HEK293 (cell line): Measurements from ENCODE around the gene CHKA.

Source experiments
- CTCF ChIA-PET: fragments of 350-600 bp; formaldehyde crosslinking; extraction: SDS; loops from one replicate; lab custom pipeline; 2021; ENCODE audit warnings: antibody characterized with exemption; lab: Yijun Ruan, JAX
- POLR2A ChIA-PET: fragments of 300-600 bp; formaldehyde crosslinking; extraction: SDS; loops from one replicate; lab custom pipeline; 2020; ENCODE audit warnings: antibody characterized with exemption, inconsistent platforms; lab: Yijun Ruan, JAX
- H3K27ac ChIP-seq: fragments of 200-500 bp; sonication (Bioruptor generic); 2 replicates; pipeline ENCODE4 v1.5.1; 2014; ENCODE audit warnings: low read depth, low read length, control low read depth, inconsistent platforms; ENCODE audit errors: extremely low read depth
- H3K36me3 ChIP-seq, 2 experiments: fragments of 200-500 bp in 1 of 2; sonication (Bioruptor generic) in 1 of 2; 1 replicate in 1 of 2; 2 replicates in 1 of 2; pipeline ENCODE4 v1.5.1; 2014 to 2017; ENCODE audit warnings: inconsistent platforms in 2 of 2, low read length in 2 of 2; ENCODE audit not compliant: control insufficient read depth in 2 of 2, insufficient read depth in 1 of 2
- H3K4me1 ChIP-seq: fragments of 200-500 bp; sonication (Bioruptor generic); 2 replicates; pipeline ENCODE4 v1.5.1; 2014; ENCODE audit warnings: mild to moderate bottlenecking, low read length, inconsistent platforms; ENCODE audit not compliant: control insufficient read depth, insufficient read depth
- H3K4me3 ChIP-seq: 2 replicates; pipeline ENCODE4 v1.5.1; 2011; ENCODE audit warnings: low read depth, mild to moderate bottlenecking, control low read depth, low read length, moderate library complexity
- H3K9me3 ChIP-seq: fragments of 200-500 bp; sonication (Bioruptor generic); 2 replicates; pipeline ENCODE4 v1.5.1; 2014; ENCODE audit warnings: low read depth, low read length, inconsistent platforms; ENCODE audit not compliant: control insufficient read depth, insufficient read depth
- FEZF1 ChIP-seq: fragments of 450-650 bp; formaldehyde crosslinking; IDR thresholded peaks from 2 replicates; pipeline ENCODE4 v1.5.1; 2016; ENCODE audit warnings: missing biosample characterization, missing genetic modification characterization
- GLIS2 ChIP-seq: fragments of 450-650 bp; formaldehyde crosslinking; IDR thresholded peaks from 2 replicates; pipeline ENCODE4 v1.5.1; 2016; ENCODE audit warnings: missing biosample characterization, missing genetic modification characterization
- KLF9 ChIP-seq: fragments of 450-650 bp; formaldehyde crosslinking; IDR thresholded peaks from 2 replicates; pipeline ENCODE4 v1.5.1; 2016; ENCODE audit warnings: missing biosample characterization, missing genetic modification characterization, low read depth
- OVOL3 ChIP-seq: fragments of 450-650 bp; formaldehyde crosslinking; IDR thresholded peaks from 2 replicates; pipeline ENCODE4 v1.5.1; 2016; ENCODE audit warnings: missing biosample characterization, missing genetic modification characterization
- RBAK ChIP-seq: fragments of 450-650 bp; formaldehyde crosslinking; IDR thresholded peaks from 2 replicates; pipeline ENCODE4 v1.5.1; 2016; ENCODE audit warnings: missing biosample characterization, missing genetic modification characterization
- SP2 ChIP-seq: fragments of 450-650 bp; formaldehyde crosslinking; IDR thresholded peaks from 2 replicates; pipeline ENCODE4 v1.5.1; 2016; ENCODE audit warnings: missing biosample characterization, missing genetic modification characterization
- SP3 ChIP-seq: fragments of 450-650 bp; formaldehyde crosslinking; IDR thresholded peaks from 2 replicates; pipeline ENCODE4 v1.5.1; 2016; ENCODE audit warnings: missing biosample characterization, missing genetic modification characterization
- ZBTB20 ChIP-seq: fragments of 450-650 bp; formaldehyde crosslinking; IDR thresholded peaks from 2 replicates; pipeline ENCODE4 v1.5.1; 2016; ENCODE audit warnings: missing biosample characterization, missing genetic modification characterization
- ZBTB7A ChIP-seq: fragments of 450-650 bp; formaldehyde crosslinking; IDR thresholded peaks from 2 replicates; pipeline ENCODE4 v1.5.1; 2016; ENCODE audit warnings: low read depth, missing biosample characterization, missing genetic modification characterization
- ZFP41 ChIP-seq: fragments of 450-650 bp; formaldehyde crosslinking; IDR thresholded peaks from 2 replicates; pipeline ENCODE4 v1.5.1; 2016; ENCODE audit warnings: missing biosample characterization, missing genetic modification characterization, borderline replicate concordance
- ZIC2 ChIP-seq: fragments of 450-650 bp; formaldehyde crosslinking; IDR thresholded peaks from 2 replicates; pipeline ENCODE4 v1.5.1; 2016; ENCODE audit warnings: missing biosample characterization, missing genetic modification characterization
- ZNF214 ChIP-seq: fragments of 450-650 bp; formaldehyde crosslinking; IDR thresholded peaks from 2 replicates; pipeline ENCODE4 v1.5.1; 2017; ENCODE audit warnings: missing biosample characterization, mild to moderate bottlenecking, missing genetic modification characterization, borderline replicate concordance
- ZNF274 ChIP-seq, 2 experiments: fragments of 200-500 bp in 1 of 2; fragments of 450-650 bp in 1 of 2; sonication (Bioruptor generic) in 1 of 2; formaldehyde crosslinking in 1 of 2; IDR thresholded peaks; 2 replicates each; pipeline versions ENCODE4 v1.5.1 to v1.6.1; 2014 to 2016; ENCODE audit warnings: borderline replicate concordance in 1 of 2, inconsistent platforms in 1 of 2, low read length in 1 of 2, missing biosample characterization in 1 of 2, missing genetic modification characterization in 1 of 2
- ZNF335 ChIP-seq: fragments of 450-650 bp; formaldehyde crosslinking; conservative IDR thresholded peaks from 2 replicates; pipeline ENCODE4 v1.5.1; 2016; ENCODE audit warnings: missing biosample characterization, missing genetic modification characterization
- ZNF366 ChIP-seq: fragments of 450-650 bp; formaldehyde crosslinking; conservative IDR thresholded peaks from 2 replicates; pipeline ENCODE4 v1.5.1; 2016; ENCODE audit warnings: missing biosample characterization, missing genetic modification characterization
- ZNF571 ChIP-seq: fragments of 450-650 bp; formaldehyde crosslinking; IDR thresholded peaks from 2 replicates; pipeline ENCODE4 v1.5.0; 2017; ENCODE audit warnings: missing biosample characterization, missing genetic modification characterization
- ZNF830 ChIP-seq: fragments of 450-650 bp; IDR thresholded peaks from 2 replicates; pipeline ENCODE4 v1.5.0; 2018; ENCODE audit warnings: missing biosample characterization, missing genetic modification characterization, low read depth, mild to moderate bottlenecking, moderate library complexity
- ZSCAN16 ChIP-seq: fragments of 450-650 bp; formaldehyde crosslinking; IDR thresholded peaks from 2 replicates; pipeline ENCODE4 v1.5.1; 2016; ENCODE audit warnings: missing biosample characterization, missing genetic modification characterization
- TF ChIP-seq, protein P1 (sequence below): fragments of 450-650 bp; formaldehyde crosslinking; IDR thresholded peaks from 2 replicates; pipeline ENCODE4 v1.5.1; 2016; ENCODE audit warnings: missing biosample characterization, missing genetic modification characterization, low read depth
- TF ChIP-seq, protein P2 (sequence below): fragments of 450-650 bp; formaldehyde crosslinking; IDR thresholded peaks from 2 replicates; pipeline ENCODE4 v1.5.1; 2016; ENCODE audit warnings: missing biosample characterization, missing genetic modification characterization, borderline replicate concordance
- TF ChIP-seq, protein P3 (sequence below): fragments of 450-650 bp; formaldehyde crosslinking; IDR thresholded peaks from 2 replicates; pipeline ENCODE4 v1.5.1; 2016; ENCODE audit warnings: missing biosample characterization, missing genetic modification characterization, borderline replicate concordance
- TF ChIP-seq, protein P4 (sequence below): fragments of 450-650 bp; formaldehyde crosslinking; IDR thresholded peaks from 2 replicates; pipeline ENCODE4 v1.5.1; 2016; ENCODE audit warnings: missing biosample characterization, missing genetic modification characterization

The CHKA gene

DNA sequence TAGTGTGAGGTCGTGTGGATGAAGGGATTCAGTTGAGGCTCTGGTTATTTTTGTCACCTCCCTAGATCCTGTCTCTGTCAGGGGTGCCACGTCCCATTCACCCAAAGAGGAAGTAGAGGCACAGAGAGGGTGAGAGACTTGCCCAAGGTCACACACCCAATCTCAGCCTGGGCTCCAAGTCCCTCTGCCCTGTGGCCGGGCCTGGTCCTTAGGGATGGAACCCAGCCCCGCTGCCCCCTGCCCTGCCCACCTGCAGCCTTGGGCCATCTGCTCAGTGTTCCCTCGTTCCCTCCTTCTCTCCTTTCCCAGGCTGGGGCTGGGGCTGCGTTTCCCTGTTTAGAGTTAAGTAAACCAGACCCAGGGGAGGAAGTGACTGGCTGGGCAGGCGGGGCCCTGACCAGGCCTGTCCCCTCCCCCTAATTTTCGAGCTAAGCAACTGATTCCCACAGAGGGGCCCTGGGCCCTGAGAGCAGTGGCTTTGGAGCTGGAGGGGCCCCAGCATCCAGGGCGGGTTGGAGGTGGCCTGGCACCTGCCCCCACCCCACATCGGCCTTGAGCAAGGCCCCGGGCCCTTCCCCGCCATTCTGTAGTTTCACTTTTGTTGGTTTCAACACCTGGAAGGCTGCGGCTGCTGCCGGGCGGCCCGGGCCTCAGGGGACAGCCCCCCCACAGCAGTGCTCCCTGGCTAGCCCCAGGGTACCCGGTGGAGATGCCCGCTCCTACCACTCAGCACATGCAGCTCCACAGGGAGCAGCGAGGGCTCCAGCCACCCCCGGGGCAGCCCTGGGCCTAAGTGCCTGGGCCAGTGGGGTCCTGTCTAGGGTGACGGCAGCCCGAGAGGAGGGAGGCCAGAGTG is 80.9 kb downstream of the CHKA start:
- Histone ChIP-seq H3K4me3 (no peak overlapping the region), H3K4me1 (no peaks in the 10 kb centered on the region), H3K27ac (no peak overlapping the region), H3K9me3 (no peaks in the 10 kb centered on the region), H3K36me3 (peaks cover 0 to 21% of the 10 kb centered on the region in 2 experiments; a peak in 2 of 3 replicates)
- POLR2A ChIA-PET = interaction anchor here (0.7 to 1.2 kb wide), 2 partner anchors 8 to 15 kb away, joined by 4 to 6 read pairs; no protein-coding TSS in a partner anchor
- CTCF ChIA-PET = interaction anchor here (0.6 to 1.1 kb wide), 3 partner anchors 169 to 258 kb away, joined by 3 to 4 read pairs (median 3); no protein-coding TSS in a partner anchor
- TF ChIP-seq ZNF274 (IDR thresholded peaks at IDR 0.05; ENCODE audit: low read length) (no peak), ZNF274 (tag by site-specific recombination; IDR thresholded peaks at IDR 0.05; ENCODE audit: borderline replicate concordance) (no peak), ZNF366 (tag by site-specific recombination) (0 out of 2 replicates have a peak, but pooled peaks have one; percentile 19), ZBTB20 (tag by site-specific recombination) (peak; percentile 33; the same call in 1 of the 2 replicates), ZNF571 (no peak), ZNF335 (peak; percentile 48), SP2 (tag by site-specific recombination) (peak; percentile 33; the same call in 1 of the 2 replicates), GLIS2 (tag by site-specific recombination) (peak; percentile 42), ZSCAN16 (no peak), RBAK (tag by site-specific recombination) (no peak), FEZF1 (tag by site-specific recombination) (no peak), ZIC2 (tag by site-specific recombination) (peak; percentile 77)

DNA sequence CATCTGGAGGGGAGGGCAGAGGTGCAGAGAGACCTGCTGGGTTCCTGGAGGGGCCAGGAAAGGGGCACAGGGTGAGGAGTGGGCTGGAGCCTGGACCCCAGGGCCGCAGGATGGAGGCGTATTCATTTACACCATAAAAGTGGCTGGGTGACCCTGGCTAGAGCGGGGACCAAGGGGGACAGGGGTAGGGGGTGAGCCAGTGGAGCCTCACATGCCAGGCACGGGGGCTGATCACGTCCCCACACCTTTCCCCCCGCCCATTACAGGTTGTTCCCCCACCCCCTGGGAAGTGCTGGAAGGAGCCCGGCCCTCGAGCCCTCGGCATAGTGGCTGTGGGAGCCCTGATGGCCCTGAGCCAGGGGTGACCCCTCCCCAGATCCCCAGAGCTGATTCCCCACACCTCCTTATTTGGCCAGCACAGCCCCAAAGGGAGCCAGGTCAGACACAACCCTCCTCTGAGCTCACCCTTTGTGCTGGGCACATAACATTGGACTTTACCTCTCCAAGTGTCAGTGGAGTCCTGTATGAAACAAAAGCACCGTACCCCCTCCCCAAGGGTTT is 81.6 kb downstream of the CHKA start:
- POLR2A ChIA-PET = interaction anchor here (0.7 to 1.2 kb wide), 3 partner anchors 8 to 30 kb away, joined by 3 to 6 read pairs (median 4); no protein-coding TSS in a partner anchor
- H3K36me3 ChIP-seq = peaks cover 0 to 16% of the 10 kb centered on the region in 2 experiments; a peak in 2 of 3 replicates
- H3K27ac ChIP-seq = no peak overlapping the region
- no peaks in the 10 kb centered on the region for H3K9me3 ChIP-seq
- H3K4me1 ChIP-seq = no peaks in the 10 kb centered on the region
- CTCF ChIA-PET = interaction anchor here (0.6 kb wide), 2 partner anchors 74 to 259 kb away, joined by 3 to 4 read pairs; no protein-coding TSS in a partner anchor
- no peak overlapping the region for H3K4me3 ChIP-seq
- TF ChIP-seq, protein P1, sequence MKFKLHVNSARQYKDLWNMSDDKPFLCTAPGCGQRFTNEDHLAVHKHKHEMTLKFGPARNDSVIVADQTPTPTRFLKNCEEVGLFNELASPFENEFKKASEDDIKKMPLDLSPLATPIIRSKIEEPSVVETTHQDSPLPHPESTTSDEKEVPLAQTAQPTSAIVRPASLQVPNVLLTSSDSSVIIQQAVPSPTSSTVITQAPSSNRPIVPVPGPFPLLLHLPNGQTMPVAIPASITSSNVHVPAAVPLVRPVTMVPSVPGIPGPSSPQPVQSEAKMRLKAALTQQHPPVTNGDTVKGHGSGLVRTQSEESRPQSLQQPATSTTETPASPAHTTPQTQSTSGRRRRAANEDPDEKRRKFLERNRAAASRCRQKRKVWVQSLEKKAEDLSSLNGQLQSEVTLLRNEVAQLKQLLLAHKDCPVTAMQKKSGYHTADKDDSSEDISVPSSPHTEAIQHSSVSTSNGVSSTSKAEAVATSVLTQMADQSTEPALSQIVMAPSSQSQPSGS = no peak
- TF ChIP-seq KLF9 (tag by site-specific recombination) (no peak), ZNF830 (tag by site-specific recombination) (no peak), SP3 (tag by site-specific recombination) (no peak), ZFP41 (tag by site-specific recombination) (no peak), ZBTB7A (tag by site-specific recombination) (no peak), ZNF214 (tag by site-specific recombination) (no peak), OVOL3 (tag by site-specific recombination) (no peak)
- TF ChIP-seq, protein P2, sequence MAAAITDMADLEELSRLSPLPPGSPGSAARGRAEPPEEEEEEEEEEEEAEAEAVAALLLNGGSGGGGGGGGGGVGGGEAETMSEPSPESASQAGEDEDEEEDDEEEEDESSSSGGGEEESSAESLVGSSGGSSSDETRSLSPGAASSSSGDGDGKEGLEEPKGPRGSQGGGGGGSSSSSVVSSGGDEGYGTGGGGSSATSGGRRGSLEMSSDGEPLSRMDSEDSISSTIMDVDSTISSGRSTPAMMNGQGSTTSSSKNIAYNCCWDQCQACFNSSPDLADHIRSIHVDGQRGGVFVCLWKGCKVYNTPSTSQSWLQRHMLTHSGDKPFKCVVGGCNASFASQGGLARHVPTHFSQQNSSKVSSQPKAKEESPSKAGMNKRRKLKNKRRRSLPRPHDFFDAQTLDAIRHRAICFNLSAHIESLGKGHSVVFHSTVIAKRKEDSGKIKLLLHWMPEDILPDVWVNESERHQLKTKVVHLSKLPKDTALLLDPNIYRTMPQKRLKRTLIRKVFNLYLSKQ (tag by site-specific recombination) = no peak
- TF ChIP-seq, protein P3, sequence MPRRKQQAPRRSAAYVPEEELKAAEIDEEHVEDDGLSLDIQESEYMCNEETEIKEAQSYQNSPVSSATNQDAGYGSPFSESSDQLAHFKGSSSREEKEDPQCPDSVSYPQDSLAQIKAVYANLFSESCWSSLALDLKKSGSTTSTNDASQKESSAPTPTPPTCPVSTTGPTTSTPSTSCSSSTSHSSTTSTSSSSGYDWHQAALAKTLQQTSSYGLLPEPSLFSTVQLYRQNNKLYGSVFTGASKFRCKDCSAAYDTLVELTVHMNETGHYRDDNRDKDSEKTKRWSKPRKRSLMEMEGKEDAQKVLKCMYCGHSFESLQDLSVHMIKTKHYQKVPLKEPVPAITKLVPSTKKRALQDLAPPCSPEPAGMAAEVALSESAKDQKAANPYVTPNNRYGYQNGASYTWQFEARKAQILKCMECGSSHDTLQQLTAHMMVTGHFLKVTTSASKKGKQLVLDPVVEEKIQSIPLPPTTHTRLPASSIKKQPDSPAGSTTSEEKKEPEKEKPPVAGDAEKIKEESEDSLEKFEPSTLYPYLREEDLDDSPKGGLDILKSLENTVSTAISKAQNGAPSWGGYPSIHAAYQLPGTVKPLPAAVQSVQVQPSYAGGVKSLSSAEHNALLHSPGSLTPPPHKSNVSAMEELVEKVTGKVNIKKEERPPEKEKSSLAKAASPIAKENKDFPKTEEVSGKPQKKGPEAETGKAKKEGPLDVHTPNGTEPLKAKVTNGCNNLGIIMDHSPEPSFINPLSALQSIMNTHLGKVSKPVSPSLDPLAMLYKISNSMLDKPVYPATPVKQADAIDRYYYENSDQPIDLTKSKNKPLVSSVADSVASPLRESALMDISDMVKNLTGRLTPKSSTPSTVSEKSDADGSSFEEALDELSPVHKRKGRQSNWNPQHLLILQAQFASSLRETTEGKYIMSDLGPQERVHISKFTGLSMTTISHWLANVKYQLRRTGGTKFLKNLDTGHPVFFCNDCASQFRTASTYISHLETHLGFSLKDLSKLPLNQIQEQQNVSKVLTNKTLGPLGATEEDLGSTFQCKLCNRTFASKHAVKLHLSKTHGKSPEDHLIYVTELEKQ (tag by site-specific recombination) = no peak
- TF ChIP-seq, protein P4, sequence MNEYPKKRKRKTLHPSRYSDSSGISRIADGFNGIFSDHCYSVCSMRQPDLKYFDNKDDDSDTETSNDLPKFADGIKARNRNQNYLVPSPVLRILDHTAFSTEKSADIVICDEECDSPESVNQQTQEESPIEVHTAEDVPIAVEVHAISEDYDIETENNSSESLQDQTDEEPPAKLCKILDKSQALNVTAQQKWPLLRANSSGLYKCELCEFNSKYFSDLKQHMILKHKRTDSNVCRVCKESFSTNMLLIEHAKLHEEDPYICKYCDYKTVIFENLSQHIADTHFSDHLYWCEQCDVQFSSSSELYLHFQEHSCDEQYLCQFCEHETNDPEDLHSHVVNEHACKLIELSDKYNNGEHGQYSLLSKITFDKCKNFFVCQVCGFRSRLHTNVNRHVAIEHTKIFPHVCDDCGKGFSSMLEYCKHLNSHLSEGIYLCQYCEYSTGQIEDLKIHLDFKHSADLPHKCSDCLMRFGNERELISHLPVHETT (tag by site-specific recombination) = no peak
